ENCODE measurements around the gene SP8. TPM values are rescaled to one million over a fixed set of nuclear protein-coding genes. Genes with fewer than 3 reads are reported as not detected.

The SP8 gene
- total and polyA plus RNA-seq, 9 of the 15 experiments (the other 6 are each of a cell fraction or from before 2014, with no cell fraction given), result 0.04 to 1.2 (median 0.19) TPM

DNA sequence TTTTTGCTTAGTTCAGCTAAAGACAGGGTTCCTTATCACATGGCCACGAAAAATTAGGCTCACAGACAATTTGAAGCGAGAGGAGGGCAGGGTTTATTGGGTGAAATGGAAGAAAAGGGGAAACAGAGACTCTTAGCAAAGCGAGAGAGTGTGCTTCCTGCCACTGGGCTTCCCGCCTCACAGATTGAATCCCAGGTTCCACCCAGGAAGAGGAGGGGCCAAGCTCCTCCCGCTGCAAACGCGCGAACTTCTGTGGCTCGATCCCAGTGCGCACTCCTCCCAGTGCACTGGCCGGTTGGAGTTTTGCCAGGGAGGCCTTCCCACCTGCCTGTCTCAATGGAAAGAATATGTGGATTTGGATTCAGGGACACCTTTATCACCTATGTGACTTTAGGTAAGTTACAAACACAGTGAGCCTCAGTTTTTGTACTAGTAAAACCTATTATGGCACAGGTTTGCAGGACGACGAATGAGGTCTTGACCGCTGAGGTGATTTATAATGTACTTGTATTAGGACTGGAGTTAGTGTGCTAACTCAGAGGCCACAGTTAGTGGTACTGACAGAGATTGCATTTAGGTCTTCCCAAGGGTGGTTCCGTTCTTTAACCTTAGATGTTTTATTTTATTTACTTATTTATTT lies 48.5 kb upstream of the SP8 start (continued):
- TF ChIP-seq NRF1 (conservative IDR thresholded peaks at IDR 0.05 in 1 of 2, IDR thresholded peaks at IDR 0.05 in 1 of 2), result peak; percentile 65 to 69; a peak in 3 of 4 replicates
- TF ChIP-seq GABPA (tag; conservative IDR thresholded peaks at IDR 0.05; ENCODE audit: low read depth), result peak; percentile 90
- TF ChIP-seq ZNF830 (CRISPR knock-in tag; IDR thresholded peaks at IDR 0.05), result no peak
- TF ChIP-seq CCAR2 (IDR thresholded peaks at IDR 0.05; ENCODE audit: low read depth, low read length), result no peak
- no peak for TF ChIP-seq GABPB2 (CRISPR knock-in tag; conservative IDR thresholded peaks at IDR 0.05)
- no peak for TF ChIP-seq ZNF274 (IDR thresholded peaks at IDR 0.05; ENCODE audit: borderline replicate concordance, low read depth, low read length)
- no peak for TF ChIP-seq GABPB1 (CRISPR knock-in tag; IDR thresholded peaks at IDR 0.05)
- TF ChIP-seq TRIM28 (IDR thresholded peaks at IDR 0.05), result no peak
- TF ChIP-seq TCF3 (CRISPR knock-in tag; IDR thresholded peaks at IDR 0.05), result no peak
- no peak for TF ChIP-seq JUNB (CRISPR knock-in tag; conservative IDR thresholded peaks at IDR 0.05)
- no peak for TF ChIP-seq KLF13 (tag; IDR thresholded peaks at IDR 0.05; ENCODE audit: borderline replicate concordance, low read depth)
- TF ChIP-seq PRPF4 (IDR thresholded peaks at IDR 0.05; ENCODE audit: insufficient read depth, low read depth, low read length, poor library complexity, severe bottlenecking), result no peak
- no peak for TF ChIP-seq ZFX (CRISPR knock-in tag; IDR thresholded peaks at IDR 0.05)
- peak; percentile 56; the same call in 1 of the 2 replicates for TF ChIP-seq POLR2H (tag; IDR thresholded peaks at IDR 0.05; ENCODE audit: low read depth)
- TF ChIP-seq SNIP1 (IDR thresholded peaks at IDR 0.05; ENCODE audit: low read depth), result no peak
- TF ChIP-seq NUFIP1 (IDR thresholded peaks at IDR 0.05; ENCODE audit: partially characterized antibody), result no peak
- TF ChIP-seq ZKSCAN3 (CRISPR knock-in tag; IDR thresholded peaks at IDR 0.05), result no peak
- TF ChIP-seq ZNF444 (CRISPR knock-in tag; IDR thresholded peaks at IDR 0.05), result no peak
- TF ChIP-seq, protein P1, sequence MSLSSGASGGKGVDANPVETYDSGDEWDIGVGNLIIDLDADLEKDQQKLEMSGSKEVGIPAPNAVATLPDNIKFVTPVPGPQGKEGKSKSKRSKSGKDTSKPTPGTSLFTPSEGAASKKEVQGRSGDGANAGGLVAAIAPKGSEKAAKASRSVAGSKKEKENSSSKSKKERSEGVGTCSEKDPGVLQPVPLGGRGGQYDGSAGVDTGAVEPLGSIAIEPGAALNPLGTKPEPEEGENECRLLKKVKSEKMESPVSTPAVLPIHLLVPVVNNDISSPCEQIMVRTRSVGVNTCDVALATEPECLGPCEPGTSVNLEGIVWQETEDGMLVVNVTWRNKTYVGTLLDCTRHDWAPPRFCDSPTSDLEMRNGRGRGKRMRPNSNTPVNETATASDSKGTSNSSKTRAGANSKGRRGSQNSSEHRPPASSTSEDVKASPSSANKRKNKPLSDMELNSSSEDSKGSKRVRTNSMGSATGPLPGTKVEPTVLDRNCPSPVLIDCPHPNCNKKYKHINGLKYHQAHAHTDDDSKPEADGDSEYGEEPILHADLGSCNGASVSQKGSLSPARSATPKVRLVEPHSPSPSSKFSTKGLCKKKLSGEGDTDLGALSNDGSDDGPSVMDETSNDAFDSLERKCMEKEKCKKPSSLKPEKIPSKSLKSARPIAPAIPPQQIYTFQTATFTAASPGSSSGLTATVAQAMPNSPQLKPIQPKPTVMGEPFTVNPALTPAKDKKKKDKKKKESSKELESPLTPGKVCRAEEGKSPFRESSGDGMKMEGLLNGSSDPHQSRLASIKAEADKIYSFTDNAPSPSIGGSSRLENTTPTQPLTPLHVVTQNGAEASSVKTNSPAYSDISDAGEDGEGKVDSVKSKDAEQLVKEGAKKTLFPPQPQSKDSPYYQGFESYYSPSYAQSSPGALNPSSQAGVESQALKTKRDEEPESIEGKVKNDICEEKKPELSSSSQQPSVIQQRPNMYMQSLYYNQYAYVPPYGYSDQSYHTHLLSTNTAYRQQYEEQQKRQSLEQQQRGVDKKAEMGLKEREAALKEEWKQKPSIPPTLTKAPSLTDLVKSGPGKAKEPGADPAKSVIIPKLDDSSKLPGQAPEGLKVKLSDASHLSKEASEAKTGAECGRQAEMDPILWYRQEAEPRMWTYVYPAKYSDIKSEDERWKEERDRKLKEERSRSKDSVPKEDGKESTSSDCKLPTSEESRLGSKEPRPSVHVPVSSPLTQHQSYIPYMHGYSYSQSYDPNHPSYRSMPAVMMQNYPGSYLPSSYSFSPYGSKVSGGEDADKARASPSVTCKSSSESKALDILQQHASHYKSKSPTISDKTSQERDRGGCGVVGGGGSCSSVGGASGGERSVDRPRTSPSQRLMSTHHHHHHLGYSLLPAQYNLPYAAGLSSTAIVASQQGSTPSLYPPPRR (CRISPR knock-in tag; IDR thresholded peaks at IDR 0.05; ENCODE audit: borderline replicate concordance), result no peak
- TF ChIP-seq ZSCAN32 (CRISPR knock-in tag; IDR thresholded peaks at IDR 0.05), result no peak
- TF ChIP-seq CREB3L1 (IDR thresholded peaks at IDR 0.05; ENCODE audit: borderline replicate concordance, low read depth), result no peak
- no peak for TF ChIP-seq ATF2 (CRISPR knock-in tag; IDR thresholded peaks at IDR 0.05)
- TF ChIP-seq SAFB (IDR thresholded peaks at IDR 0.05; ENCODE audit: borderline replicate concordance, low read depth, low read length), result no peak
